CD4-positive, alpha-beta T cell treated with Interleukin-6 for 4 hours (primary cell): Measurements from ENCODE around the gene PMIS2.

Source experiments
- DNase-seq: peaks from one replicate; pipeline ENCODE4 v3.0.0-alpha.2; 2020; ENCODE audit warnings: mixed read lengths

PMIS2 gene

GRCh38 chr19:35556846-35557538, 29.0 kb upstream of the PMIS2 start:
- DNase-seq: no peak

- DNase-seq: peak; percentile 73
These were observed 28.2 kb upstream of the PMIS2 start for GRCh38 chr19:35557539-35558399.

- no peak for DNase-seq
These were observed 27.3 kb upstream of the PMIS2 start for GRCh38 chr19:35558400-35559280.

- DNase-seq: no peak
These were observed 26.7 kb upstream of the PMIS2 start for GRCh38 chr19:35559281-35559659.

GRCh38 chr19:35559781-35560180, 26.2 kb upstream of the PMIS2 start:
- no peak for DNase-seq

GRCh38 chr19:35560271-35560670, 25.7 kb upstream of the PMIS2 start:
- no peak for DNase-seq

- DNase-seq: no peak
These were observed 25.3 kb upstream of the PMIS2 start for GRCh38 chr19:35560677-35561076.

GRCh38 chr19:35561436-35561835, 24.5 kb upstream of the PMIS2 start:
- no peak for DNase-seq

GRCh38 chr19:35562336-35562735, 23.6 kb upstream of the PMIS2 start:
- DNase-seq: no peak

- no peak for DNase-seq
These were observed 23.2 kb upstream of the PMIS2 start for GRCh38 chr19:35562776-35563175.

GRCh38 chr19:35563207-35563829, 22.7 kb upstream of the PMIS2 start, which contains the start of gene ATP4A:
TSS of gene ATP4A (minus strand) at chr19:35563658. CDS start at chr19:35563629, 29 bp downstream.
- DNase-seq: no peak

GRCh38 chr19:35565016-35565856, 20.7 kb upstream of the PMIS2 start:
- no peak for DNase-seq

- DNase-seq: no peak
These were observed 19.2 kb upstream of the PMIS2 start for GRCh38 chr19:35566738-35567137.

- DNase-seq: no peak
These were observed 16.6 kb upstream of the PMIS2 start for GRCh38 chr19:35569281-35569781.

- no peak for DNase-seq
These were observed 14.5 kb upstream of the PMIS2 start for GRCh38 chr19:35571406-35571965.

- DNase-seq: no peak
These were observed 8.1 kb upstream of the PMIS2 start for GRCh38 chr19:35577918-35578317.

GRCh38 chr19:35578707-35579106, 7.3 kb upstream of the PMIS2 start:
- no peak for DNase-seq

GRCh38 chr19:35582760-35583159, 3.2 kb upstream of the PMIS2 start:
- no peak for DNase-seq

- DNase-seq: no peak
These were observed 1.3 kb downstream of the PMIS2 start for GRCh38 chr19:35587321-35587720.

- DNase-seq: no peak
These were observed 4.9 kb downstream of the PMIS2 start for GRCh38 chr19:35590875-35591274.

GRCh38 chr19:35592226-35592625, 6.3 kb downstream of the PMIS2 start:
- DNase-seq: peak; percentile 41
